PC-3 (cell line): ENCODE results near the gene VCP. TPM values are rescaled to one million over a fixed set of nuclear protein-coding genes. Genes with fewer than 3 reads are reported as not detected.

ENCODE experiments used
- ATAC-seq: fragments of 200-7000 bp; cut with Tn5 transposase; 2 replicates; pipeline ENCODE4 v1.9.1; 2020; ENCODE audit warnings: mild to moderate bottlenecking, moderate library complexity
- BruUV-seq: library from RNA; stranded (reverse); fragments of 400-500 nt; replicated peaks from 2 replicates; lab custom pipeline; 2021; lab: Mats Ljungman, UMichigan
- CTCF ChIA-PET: fragments of 300-600 bp; sonication (Branson Sonifier 250); formaldehyde crosslinking; loops from one replicate; lab custom pipeline; 2022; ENCODE audit warnings: antibody characterized with exemption; lab: Charles Lee
- POLR2A ChIA-PET: fragments of 300-600 bp; sonication (Branson Sonifier 250); formaldehyde crosslinking; loops from one replicate; lab custom pipeline; 2022; ENCODE audit warnings: antibody characterized with exemption; ENCODE audit not compliant: unreplicated experiment; lab: Charles Lee
- DNase-seq: peaks from one replicate; pipeline ENCODE4 v3.0.0-alpha.2; 2015
- H2AFZ ChIP-seq: fragments of 300-600 bp; sonication (generic); 2 replicates; pipeline ENCODE4 v1.6.0; 2016; ENCODE audit warnings: antibody characterized with exemption, low read length
- H3F3A ChIP-seq: fragments of 300-600 bp; sonication (generic); one replicate; pipeline ENCODE4 v1.6.0; 2017; ENCODE audit warnings: antibody characterized with exemption, low read length, control low read depth, mild to moderate bottlenecking; ENCODE audit not compliant: unreplicated experiment
- H3K27ac ChIP-seq: fragments of 300-600 bp; sonication (generic); 2 replicates; pipeline ENCODE4 v1.5.1; 2016; ENCODE audit warnings: mild to moderate bottlenecking, low read length
- H3K27me3 ChIP-seq: fragments of 300-600 bp; sonication (generic); 2 replicates; pipeline ENCODE4 v1.6.1; 2016; ENCODE audit warnings: low read length, mixed read lengths
- H3K36me3 ChIP-seq: fragments of 300-600 bp; sonication (generic); 2 replicates; pipeline ENCODE4 v1.6.1; 2016; ENCODE audit warnings: low read depth, mixed run types, low read length, mixed read lengths
- H3K4me1 ChIP-seq: fragments of 300-600 bp; sonication (generic); 2 replicates; pipeline ENCODE4 v1.5.1; 2016; ENCODE audit warnings: low read length; ENCODE audit not compliant: insufficient read depth
- H3K4me2 ChIP-seq: fragments of 300-600 bp; sonication (generic); 2 replicates; pipeline ENCODE4 v1.6.0; 2016; ENCODE audit warnings: low read length
- H3K4me3 ChIP-seq: fragments of 300-600 bp; sonication (generic); 2 replicates; pipeline ENCODE4 v1.5.1; 2016; ENCODE audit warnings: mild to moderate bottlenecking, low read length, mixed read lengths
- H3K79me2 ChIP-seq: fragments of 300-600 bp; sonication (generic); 2 replicates; pipeline ENCODE4 v1.6.1; 2017; ENCODE audit warnings: low read length, mixed read lengths
- H3K9ac ChIP-seq: fragments of 300-600 bp; sonication (generic); 2 replicates; pipeline ENCODE4 v1.6.0; 2016; ENCODE audit warnings: mild to moderate bottlenecking, low read length
- H3K9me2 ChIP-seq: fragments of 300-600 bp; sonication (generic); replicated peaks from 2 replicates; pipeline ENCODE4 v1.6.1; 2016; ENCODE audit warnings: mixed run types, low read length, mixed read lengths
- H3K9me3 ChIP-seq: fragments of 300-600 bp; sonication (generic); 2 replicates; pipeline ENCODE4 v1.6.1; 2016; ENCODE audit warnings: low read length, mixed read lengths
- H4K20me1 ChIP-seq: fragments of 300-600 bp; sonication (generic); 2 replicates; pipeline ENCODE4 v1.6.1; 2016; ENCODE audit warnings: low read length, mixed read lengths
- EZH2 ChIP-seq: fragments of 300-600 bp; sonication (generic); IDR thresholded peaks from one replicate; pipeline ENCODE4 v1.6.1; 2017; ENCODE audit warnings: antibody characterized with exemption, mild to moderate bottlenecking, low read length; ENCODE audit not compliant: unreplicated experiment
- EZH2phosphoT487 ChIP-seq: fragments of 300-600 bp; sonication (generic); IDR thresholded peaks from 2 replicates; pipeline ENCODE4 v1.6.1; 2018; ENCODE audit warnings: mild to moderate bottlenecking, antibody characterized with exemption, low read length, borderline replicate concordance
- intact Hi-C: fragments of 100-400 bp; cut with micrococcal nuclease; formaldehyde crosslinking; loops from 2 replicates; pipeline ENCODE4 v1.9.0; 2023
- total RNA-seq: library from RNA; depleted of rRNA; stranded (reverse); fragments of >200 nt; gene quantifications from 2 replicates; pipeline ENCODE4 v1.2.3, GENCODE V29; 2014
- TF ChIP-seq, protein P1 (sequence below): fragments of 300-600 bp; sonication (generic); conservative IDR thresholded peaks from 2 replicates; pipeline ENCODE4 v1.5.1; 2017; ENCODE audit warnings: antibody characterized with exemption, low read depth, mild to moderate bottlenecking, low read length

The VCP gene
- total RNA-seq, 1 experiment from 2014 or later: 343 TPM

DNA sequence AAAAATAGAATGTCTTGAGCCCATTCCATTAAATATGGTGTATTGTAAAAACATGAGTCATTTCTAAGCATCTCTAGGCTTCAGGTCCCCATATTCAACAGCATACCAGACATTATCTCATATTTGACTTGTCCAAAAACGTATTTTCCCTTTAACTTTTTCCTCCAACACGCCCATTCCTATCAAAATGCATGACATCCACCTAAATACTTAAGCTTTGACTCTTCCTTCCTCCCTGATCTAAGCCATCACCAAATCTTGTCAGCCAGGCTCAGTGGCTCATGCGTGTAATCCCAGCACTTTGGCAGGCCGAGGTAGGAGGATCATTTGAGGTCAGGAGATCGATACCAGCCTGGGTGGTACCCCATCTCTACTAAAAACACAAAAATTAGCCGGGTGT lies 23.9 kb downstream of the VCP start:
- intact Hi-C loops: no loop called here
- Histone ChIP-seq H3K4me2 (no peak overlapping the region), H3F3A (no peaks in the 10 kb centered on the region), H3K79me2 (no peaks in the 10 kb centered on the region), H3K27me3 (no peaks in the 10 kb centered on the region), H3K4me3 (no peak overlapping the region), H3K9me3 (no peaks in the 10 kb centered on the region), H4K20me1 (no peaks in the 10 kb centered on the region), H3K9me2 (no peaks in the 10 kb centered on the region), H3K36me3 (peaks cover 17% of the 10 kb centered on the region), H2AFZ (no peak overlapping the region), H3K4me1 (no peaks in the 10 kb centered on the region), H3K27ac (no peak overlapping the region), H3K9ac (no peak overlapping the region)
- TF ChIP-seq EZH2 (no peak), EZH2phosphoT487 (no peak)
- TF ChIP-seq, protein P1, sequence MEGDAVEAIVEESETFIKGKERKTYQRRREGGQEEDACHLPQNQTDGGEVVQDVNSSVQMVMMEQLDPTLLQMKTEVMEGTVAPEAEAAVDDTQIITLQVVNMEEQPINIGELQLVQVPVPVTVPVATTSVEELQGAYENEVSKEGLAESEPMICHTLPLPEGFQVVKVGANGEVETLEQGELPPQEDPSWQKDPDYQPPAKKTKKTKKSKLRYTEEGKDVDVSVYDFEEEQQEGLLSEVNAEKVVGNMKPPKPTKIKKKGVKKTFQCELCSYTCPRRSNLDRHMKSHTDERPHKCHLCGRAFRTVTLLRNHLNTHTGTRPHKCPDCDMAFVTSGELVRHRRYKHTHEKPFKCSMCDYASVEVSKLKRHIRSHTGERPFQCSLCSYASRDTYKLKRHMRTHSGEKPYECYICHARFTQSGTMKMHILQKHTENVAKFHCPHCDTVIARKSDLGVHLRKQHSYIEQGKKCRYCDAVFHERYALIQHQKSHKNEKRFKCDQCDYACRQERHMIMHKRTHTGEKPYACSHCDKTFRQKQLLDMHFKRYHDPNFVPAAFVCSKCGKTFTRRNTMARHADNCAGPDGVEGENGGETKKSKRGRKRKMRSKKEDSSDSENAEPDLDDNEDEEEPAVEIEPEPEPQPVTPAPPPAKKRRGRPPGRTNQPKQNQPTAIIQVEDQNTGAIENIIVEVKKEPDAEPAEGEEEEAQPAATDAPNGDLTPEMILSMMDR: no peak
- CTCF ChIA-PET: no interaction called here
- no TSS peak for BruUV-seq
- ATAC-seq (no peak), DNase-seq (no peak)
- POLR2A ChIA-PET: no interaction called here

DNA sequence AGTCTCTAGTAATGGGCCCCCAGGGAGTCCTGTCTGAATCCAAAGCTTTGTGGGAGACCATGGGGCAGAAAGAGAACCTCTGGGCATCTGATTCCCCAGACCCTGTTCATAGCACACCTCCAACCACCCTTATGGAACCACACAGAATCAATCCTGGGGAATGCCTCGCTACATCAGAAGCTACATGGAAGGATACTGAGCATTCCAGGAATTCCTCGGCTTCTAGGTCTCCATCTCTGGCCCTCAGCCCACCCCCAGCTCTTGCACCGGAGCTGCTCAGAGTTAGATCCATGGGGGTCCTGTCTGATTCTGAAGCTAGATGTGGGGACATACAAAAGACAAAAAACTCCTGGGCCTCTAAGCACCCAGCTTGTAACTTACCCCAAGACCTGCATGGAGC lies 28.4 kb downstream of the VCP start:
- ChIA-PET CTCF (no interaction called here), POLR2A (no interaction called here)
- Histone ChIP-seq H4K20me1 (no peaks in the 10 kb centered on the region), H3F3A (no peaks in the 10 kb centered on the region), H3K9me3 (no peaks in the 10 kb centered on the region), H2AFZ (no peak overlapping the region), H3K4me3 (no peak overlapping the region), H3K4me1 (no peaks in the 10 kb centered on the region; the same call in 1 of the 2 replicates), H3K4me2 (no peak overlapping the region), H3K79me2 (no peaks in the 10 kb centered on the region), H3K9me2 (no peaks in the 10 kb centered on the region), H3K27ac (no peak overlapping the region), H3K27me3 (no peaks in the 10 kb centered on the region), H3K36me3 (0 out of 2 replicates have a peak, but pooled peaks cover 7% of the 10 kb centered on the region), H3K9ac (no peak overlapping the region)
- TF ChIP-seq, protein P1: no peak
- TF ChIP-seq EZH2 (no peak), EZH2phosphoT487 (no peak)
- ATAC-seq (no peak), DNase-seq (no peak)
- no TSS peak for BruUV-seq
- intact Hi-C loops: no loop called here

DNA sequence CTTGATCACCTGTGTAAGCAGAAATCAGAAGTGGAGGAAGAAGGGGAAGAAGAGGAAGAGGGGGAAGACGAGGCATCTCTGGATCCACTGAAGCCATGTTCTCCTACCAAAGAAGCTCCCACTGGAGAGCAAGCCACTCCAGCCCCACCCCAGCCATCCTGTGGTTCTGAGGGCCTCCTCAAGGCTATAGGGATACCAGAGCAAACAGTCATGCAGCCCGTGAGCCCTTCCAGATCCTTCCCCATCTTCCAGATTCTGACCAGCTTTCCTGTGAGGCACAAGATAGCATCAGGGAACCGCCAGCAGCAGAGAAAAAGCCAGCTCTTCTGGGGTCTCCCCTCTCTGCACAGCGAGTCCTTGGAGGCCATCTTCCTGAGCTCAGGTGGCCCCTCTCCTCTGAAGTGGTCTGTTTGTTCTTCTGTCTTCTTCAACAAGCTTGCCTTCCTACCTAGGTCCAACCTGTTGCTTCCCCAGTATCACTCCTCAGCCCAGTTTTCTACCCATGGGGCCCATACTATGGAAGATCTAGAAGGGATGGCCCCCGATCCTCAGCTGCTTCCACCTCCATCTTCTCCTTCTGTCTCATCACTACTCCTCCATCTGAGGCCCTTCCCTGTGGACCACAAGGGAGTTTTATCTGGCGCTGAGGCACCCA lies 29.4 kb downstream of the VCP start:
- POLR2A ChIA-PET: interaction anchor here (0.5 kb wide), 1 partner anchor 34 kb away, joined by 3 read pairs; no protein-coding TSS in a partner anchor
- Histone ChIP-seq H4K20me1 (no peaks in the 10 kb centered on the region), H3K27ac (no peak overlapping the region), H3K9me2 (no peaks in the 10 kb centered on the region), H2AFZ (no peak overlapping the region), H3F3A (no peaks in the 10 kb centered on the region), H3K36me3 (no peaks in the 10 kb centered on the region), H3K79me2 (no peaks in the 10 kb centered on the region), H3K4me2 (no peak overlapping the region), H3K4me3 (no peak overlapping the region), H3K4me1 (no peaks in the 10 kb centered on the region; the same call in 1 of the 2 replicates), H3K9me3 (no peaks in the 10 kb centered on the region), H3K9ac (no peak overlapping the region), H3K27me3 (no peaks in the 10 kb centered on the region)
- ATAC-seq: no peak
- DNase-seq: no peak
- intact Hi-C loops: no loop called here
- CTCF ChIA-PET: no interaction called here
- no TSS peak for BruUV-seq
- TF ChIP-seq, protein P1: no peak
- TF ChIP-seq EZH2phosphoT487: no peak
- TF ChIP-seq EZH2: no peak
